ENCODE results near the gene UBTD1.
A peak's percentile ranks its signal among the peaks of the same experiment; 100 is the strongest.
"Not testable (repeated sequence)": the region's sequence is repeated elsewhere in the genome, so short reads cannot be mapped to it uniquely, and the experiment has no call there.

UBTD1 gene

GRCh38 chr10:97462309-97462708, 36.4 kb upstream of the UBTD1 start:
- TF ChIP-seq POLR2A (IDR thresholded peaks at IDR 0.05; ENCODE audit: low read depth, low read length), result no peak
- no peak for TF ChIP-seq POLR2AphosphoS5 (IDR thresholded peaks at IDR 0.05; ENCODE audit: low read depth, low read length)
- no peak for TF ChIP-seq POU2F2 (IDR thresholded peaks at IDR 0.05; ENCODE audit: low read depth, low read length)
- no peak for TF ChIP-seq SPI1 (IDR thresholded peaks at IDR 0.05; ENCODE audit: low read depth, low read length)
- no peak for TF ChIP-seq TAF1 (IDR thresholded peaks at IDR 0.05; ENCODE audit: low read depth, low read length)
- no peak for TF ChIP-seq PAX5 (IDR thresholded peaks at IDR 0.05; ENCODE audit: insufficient read depth, low read length, severe bottlenecking)
- FAIRE-seq (no peak), DNase-seq (ENCODE audit: insufficient read length, low spot score) (no peak)

- no peak for DNase-seq (ENCODE audit: insufficient read length, low spot score)
- FAIRE-seq, result peak; percentile 94
- TF ChIP-seq POLR2AphosphoS5 (IDR thresholded peaks at IDR 0.05; ENCODE audit: low read depth, low read length) (no peak), SPI1 (IDR thresholded peaks at IDR 0.05; ENCODE audit: low read depth, low read length) (no peak), POLR2A (IDR thresholded peaks at IDR 0.05; ENCODE audit: low read depth, low read length) (no peak), TAF1 (IDR thresholded peaks at IDR 0.05; ENCODE audit: low read depth, low read length) (no peak)
These were observed 35.2 kb upstream of the UBTD1 start for GRCh38 chr10:97463363-97464132.

GRCh38 chr10:97464226-97464625, 34.5 kb upstream of the UBTD1 start:
- no peak for DNase-seq (ENCODE audit: insufficient read length, low spot score)
- TF ChIP-seq SPI1 (IDR thresholded peaks at IDR 0.05; ENCODE audit: low read depth, low read length) (no peak), POU2F2 (IDR thresholded peaks at IDR 0.05; ENCODE audit: low read depth, low read length) (no peak), TAF1 (IDR thresholded peaks at IDR 0.05; ENCODE audit: low read depth, low read length) (no peak), POLR2AphosphoS5 (IDR thresholded peaks at IDR 0.05; ENCODE audit: low read depth, low read length) (no peak), PAX5 (IDR thresholded peaks at IDR 0.05; ENCODE audit: insufficient read depth, low read length, severe bottlenecking) (no peak), POLR2A (IDR thresholded peaks at IDR 0.05; ENCODE audit: low read depth, low read length) (no peak)
- no peak for FAIRE-seq

DNA sequence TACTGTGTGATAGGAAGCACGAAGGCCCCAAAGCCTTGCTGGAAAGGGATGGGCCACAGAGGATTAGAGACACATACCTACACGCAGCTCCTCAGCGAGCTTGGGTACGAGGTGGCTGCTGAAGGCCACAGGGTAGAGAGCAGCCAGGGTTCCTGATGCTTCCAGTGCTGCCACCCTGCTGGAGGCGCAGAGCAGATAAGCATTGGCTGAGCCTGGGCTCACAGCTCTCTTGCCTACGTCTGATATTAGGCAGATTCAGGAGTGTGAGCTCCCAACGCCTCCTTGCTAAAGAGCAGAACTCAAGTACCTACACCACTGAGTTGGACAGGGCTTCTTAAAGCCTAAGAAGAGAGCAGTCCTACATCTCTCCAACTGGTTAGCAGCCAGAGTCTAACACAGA, 32.7 kb upstream of the UBTD1 start:
- DNase-seq (ENCODE audit: insufficient read length, low spot score) (no peak), FAIRE-seq (no peak)
- TF ChIP-seq SPI1 (IDR thresholded peaks at IDR 0.05; ENCODE audit: low read depth, low read length) (no peak), POU2F2 (IDR thresholded peaks at IDR 0.05; ENCODE audit: low read depth, low read length) (no peak), POLR2A (IDR thresholded peaks at IDR 0.05; ENCODE audit: low read depth, low read length) (no peak), TAF1 (IDR thresholded peaks at IDR 0.05; ENCODE audit: low read depth, low read length) (no peak), PAX5 (IDR thresholded peaks at IDR 0.05; ENCODE audit: insufficient read depth, low read length, severe bottlenecking) (no peak), POLR2AphosphoS5 (IDR thresholded peaks at IDR 0.05; ENCODE audit: low read depth, low read length) (no peak)

GRCh38 chr10:97466755-97467154, 32.0 kb upstream of the UBTD1 start:
- no peak for DNase-seq (ENCODE audit: insufficient read length, low spot score)
- TF ChIP-seq POLR2A (IDR thresholded peaks at IDR 0.05; ENCODE audit: low read depth, low read length) (no peak), TAF1 (IDR thresholded peaks at IDR 0.05; ENCODE audit: low read depth, low read length) (no peak), PAX5 (IDR thresholded peaks at IDR 0.05; ENCODE audit: insufficient read depth, low read length, severe bottlenecking) (no peak), POLR2AphosphoS5 (IDR thresholded peaks at IDR 0.05; ENCODE audit: low read depth, low read length) (no peak), SPI1 (IDR thresholded peaks at IDR 0.05; ENCODE audit: low read depth, low read length) (no peak), POU2F2 (IDR thresholded peaks at IDR 0.05; ENCODE audit: low read depth, low read length) (no peak)
- FAIRE-seq, result no peak

DNA sequence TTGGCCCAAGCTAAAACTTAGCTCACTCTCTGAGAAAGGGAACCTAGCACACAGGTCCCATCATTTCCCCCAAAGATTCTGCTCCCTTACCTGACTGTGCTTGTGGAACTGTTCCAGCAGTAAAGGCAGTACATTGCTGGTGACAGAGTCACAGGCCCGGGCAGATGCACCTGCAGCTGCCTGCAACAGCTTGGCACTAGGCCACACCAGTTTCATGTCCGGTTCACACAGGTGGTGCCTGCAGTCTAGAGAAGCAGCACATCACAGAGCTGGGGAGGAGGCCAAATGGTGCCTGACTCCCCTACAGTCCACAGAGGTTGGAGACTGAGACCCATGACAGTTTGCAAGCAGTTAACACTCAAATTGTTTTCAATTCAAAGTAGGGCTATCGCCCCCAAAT, 30.6 kb upstream of the UBTD1 start:
- TF ChIP-seq POLR2A (IDR thresholded peaks at IDR 0.05; ENCODE audit: low read depth, low read length), result no peak
- TF ChIP-seq POU2F2 (IDR thresholded peaks at IDR 0.05; ENCODE audit: low read depth, low read length), result no peak
- TF ChIP-seq PAX5 (IDR thresholded peaks at IDR 0.05; ENCODE audit: insufficient read depth, low read length, severe bottlenecking), result no peak
- no peak for DNase-seq (ENCODE audit: insufficient read length, low spot score)
- peak; percentile 69 for FAIRE-seq

DNA sequence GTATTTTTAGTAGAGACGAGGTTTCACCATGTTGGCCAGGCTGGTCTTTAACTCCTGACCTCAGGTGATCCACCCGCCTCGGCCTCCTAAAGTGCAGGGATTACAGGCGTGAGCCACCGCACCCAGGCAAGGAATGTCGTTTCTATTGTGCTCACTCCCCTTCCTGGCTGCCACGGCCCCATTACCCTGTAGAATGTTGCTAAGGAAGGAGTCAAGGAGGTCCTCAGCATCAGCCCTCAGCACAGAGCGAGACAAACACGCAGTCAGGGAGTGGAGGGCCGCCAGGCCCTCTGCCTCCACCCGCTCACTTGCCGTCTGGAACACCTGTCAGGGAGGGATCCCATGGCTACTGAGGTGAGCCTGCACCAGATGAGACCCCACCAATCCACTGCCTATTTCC, 29.9 kb upstream of the UBTD1 start:
- not testable (repeated sequence) for FAIRE-seq; DNase-seq (ENCODE audit: insufficient read length, low spot score)

DNA sequence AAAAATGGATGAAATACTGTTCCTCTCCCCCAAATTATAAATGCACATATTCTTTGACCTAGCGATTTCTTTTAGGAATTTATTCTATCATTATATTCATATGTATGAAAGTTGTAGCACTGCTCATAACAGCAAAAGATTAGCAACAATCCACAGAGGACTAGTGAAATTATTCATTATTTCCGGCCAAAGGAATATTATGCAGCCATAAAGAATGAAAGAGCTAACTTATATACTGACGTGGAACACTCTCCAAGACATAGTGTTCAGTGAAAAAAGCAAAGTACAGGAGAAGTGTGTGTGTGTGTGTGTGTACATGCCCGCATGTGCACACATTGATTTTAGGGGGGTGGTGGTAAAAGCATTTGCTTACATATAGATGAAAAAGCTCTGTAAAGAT, 23.8 kb upstream of the UBTD1 start:
- FAIRE-seq (no peak), DNase-seq (ENCODE audit: insufficient read length, low spot score) (no peak)
- TF ChIP-seq POLR2AphosphoS5 (IDR thresholded peaks at IDR 0.05; ENCODE audit: low read depth, low read length), result no peak
- TF ChIP-seq POLR2A (IDR thresholded peaks at IDR 0.05; ENCODE audit: low read depth, low read length), result no peak
- no peak for TF ChIP-seq PAX5 (IDR thresholded peaks at IDR 0.05; ENCODE audit: insufficient read depth, low read length, severe bottlenecking)
- TF ChIP-seq TAF1 (IDR thresholded peaks at IDR 0.05; ENCODE audit: low read depth, low read length), result no peak

GRCh38 chr10:97475936-97476594, 22.7 kb upstream of the UBTD1 start:
- TF ChIP-seq TAF1 (IDR thresholded peaks at IDR 0.05; ENCODE audit: low read depth, low read length) (no peak), PAX5 (IDR thresholded peaks at IDR 0.05; ENCODE audit: insufficient read depth, low read length, severe bottlenecking) (no peak), SPI1 (IDR thresholded peaks at IDR 0.05; ENCODE audit: low read depth, low read length) (no peak), POU2F2 (IDR thresholded peaks at IDR 0.05; ENCODE audit: low read depth, low read length) (no peak), POLR2A (IDR thresholded peaks at IDR 0.05; ENCODE audit: low read depth, low read length) (no peak), POLR2AphosphoS5 (IDR thresholded peaks at IDR 0.05; ENCODE audit: low read depth, low read length) (no peak)
- DNase-seq (ENCODE audit: insufficient read length, low spot score) (no peak), FAIRE-seq (no peak)

GRCh38 chr10:97479410-97479809, 19.3 kb upstream of the UBTD1 start:
- FAIRE-seq; DNase-seq (ENCODE audit: insufficient read length, low spot score): not testable (repeated sequence)
